GM19351 (cell line): ENCODE results near the gene UBAP1.
"Not testable (repeated sequence)": the region's sequence is repeated elsewhere in the genome, so short reads cannot be mapped to it uniquely, and the experiment has no call there.

Source experiments
- ATAC-seq: cut with Tn5 transposase; IDR thresholded peaks from one replicate; pipeline ENCODE4 v1.9.1; 2021; ENCODE audit warnings: mild to moderate bottlenecking, moderate library complexity; ENCODE audit not compliant: unreplicated experiment

The UBAP1 gene

DNA sequence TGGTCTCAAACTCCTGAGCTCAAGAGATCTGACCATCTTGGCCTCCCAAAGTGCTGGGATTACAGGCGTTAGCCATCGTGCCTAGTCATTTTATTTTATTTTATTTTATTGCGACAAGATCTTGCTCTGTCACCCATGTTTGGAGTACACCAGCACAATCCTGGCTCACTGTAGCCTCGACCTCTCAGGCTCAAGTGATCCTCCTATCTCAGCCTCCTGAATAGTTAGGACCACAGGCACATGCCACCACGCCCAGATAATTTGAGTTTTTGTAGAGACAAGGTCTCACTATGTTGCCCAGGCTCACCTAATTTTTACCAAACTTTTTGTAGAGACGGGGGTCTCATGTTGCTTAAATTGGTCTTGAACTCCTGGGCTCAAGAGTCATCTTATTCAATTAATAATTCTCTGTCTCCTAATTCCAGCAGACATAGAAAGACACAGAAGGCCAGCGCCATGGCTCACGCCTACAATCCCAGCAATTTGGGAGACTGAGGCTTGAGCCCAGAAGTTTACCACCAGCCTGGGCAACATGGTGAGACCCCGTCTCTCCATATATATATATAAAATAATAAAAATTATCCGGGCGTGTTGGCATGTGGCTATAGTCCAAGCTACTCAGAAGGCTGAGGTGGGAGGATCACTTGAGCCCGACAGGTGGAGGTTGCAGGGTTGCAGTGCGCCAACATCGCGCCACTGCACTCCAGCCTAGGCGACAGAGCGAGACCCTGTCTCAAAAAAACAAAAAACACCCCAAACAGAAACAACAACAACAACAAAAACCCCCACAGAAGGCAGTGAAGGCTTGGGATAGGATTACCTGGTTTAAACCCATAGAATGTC, 1.0 kb upstream of the UBAP1 start:
- no peak for ATAC-seq

DNA sequence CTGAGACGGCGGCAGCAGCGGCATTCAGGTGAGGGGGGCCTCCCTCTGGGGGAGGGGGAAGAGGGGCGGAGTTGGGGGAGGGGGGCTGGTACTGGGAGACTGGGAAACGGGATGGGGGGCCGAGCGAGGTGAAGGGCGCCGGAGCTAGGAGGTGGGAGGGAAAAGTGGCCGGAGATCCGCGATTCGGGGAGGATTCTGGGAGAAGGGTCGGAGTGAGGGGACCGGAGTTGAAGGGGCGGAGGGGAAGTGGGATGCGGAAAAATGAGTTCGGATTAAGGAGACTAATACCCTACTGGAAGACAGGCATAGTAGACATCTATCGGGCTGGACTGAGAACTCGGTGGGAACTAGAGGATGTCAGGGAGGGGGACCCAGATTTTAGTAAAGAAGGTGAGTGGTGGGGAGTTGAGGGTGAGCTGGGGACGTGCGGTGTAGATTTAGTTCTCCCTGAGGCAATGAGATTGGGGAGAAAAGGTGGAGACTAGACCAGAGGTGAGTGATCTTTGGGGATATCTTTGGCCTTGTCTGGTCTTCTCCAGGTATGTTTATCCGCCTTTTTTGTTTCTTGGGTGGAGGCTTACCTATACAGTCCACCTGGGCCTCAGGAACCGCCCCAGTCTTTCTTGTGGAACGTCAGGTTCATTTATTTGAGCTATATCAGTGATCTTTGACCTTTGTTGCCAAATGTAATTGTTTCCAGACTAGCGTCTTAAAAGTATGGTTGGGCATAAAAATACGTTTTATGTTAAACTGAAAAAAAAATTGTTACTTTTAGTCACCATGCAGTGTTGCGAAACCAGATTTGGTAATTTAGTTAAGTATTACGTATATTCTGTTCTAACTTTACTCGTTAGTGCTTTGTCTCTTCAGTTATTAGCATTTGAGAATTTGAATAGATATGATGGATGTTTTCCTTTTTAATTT, 632 bp downstream of the UBAP1 start:
- ATAC-seq = peak; percentile 2

DNA sequence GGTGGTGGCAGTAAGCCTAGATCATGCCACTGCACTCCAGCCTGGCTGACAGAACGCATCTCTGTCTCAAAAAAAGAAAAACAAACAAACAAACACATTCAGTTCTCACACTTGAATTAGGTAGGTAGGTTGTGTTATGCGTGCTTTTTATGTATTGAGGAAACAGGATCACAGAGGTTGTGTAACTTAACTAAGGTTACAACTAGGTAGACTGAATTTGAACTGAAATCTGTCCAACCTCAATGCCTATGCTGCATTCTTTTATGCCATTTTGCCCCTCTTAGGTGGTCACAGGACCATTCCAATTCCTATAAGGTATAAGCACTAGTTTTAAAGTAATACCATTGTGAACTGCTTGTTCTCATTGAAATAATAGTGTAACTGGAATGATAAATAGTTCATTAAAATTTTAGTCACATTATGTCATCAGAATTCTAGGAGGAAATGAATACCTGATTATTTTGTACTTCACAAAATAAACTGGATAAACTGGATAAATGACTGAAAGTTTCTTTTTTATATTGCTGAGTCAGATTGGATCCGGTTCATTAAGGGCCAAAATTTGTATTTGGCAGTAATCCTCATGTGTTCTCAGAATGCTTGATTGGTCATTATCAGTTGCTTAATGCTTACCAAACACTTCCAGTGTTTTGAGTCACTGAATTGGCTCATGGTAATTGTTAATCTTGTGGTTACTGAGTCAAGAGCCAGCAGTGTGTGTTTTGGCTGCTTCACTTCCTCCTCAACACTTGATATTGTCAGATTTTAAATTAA, 7.1 kb downstream of the UBAP1 start:
- ATAC-seq = peak; percentile 50

DNA sequence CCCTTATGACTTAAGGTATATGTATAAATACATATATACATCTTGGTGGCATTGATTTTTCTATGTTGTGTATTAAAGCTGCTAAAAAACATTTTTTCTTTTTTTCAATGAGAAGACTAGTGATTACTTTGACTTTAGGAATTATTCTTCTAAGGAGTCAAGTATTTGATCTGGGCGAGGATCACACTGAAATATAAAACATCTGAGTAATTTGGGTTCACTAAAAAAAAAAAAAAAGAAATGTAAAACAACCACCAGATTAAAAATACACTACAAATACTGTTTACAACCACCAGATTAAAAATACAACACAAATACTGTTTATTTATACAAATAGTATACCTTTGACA, 9.0 kb downstream of the UBAP1 start:
- ATAC-seq = no peak

DNA sequence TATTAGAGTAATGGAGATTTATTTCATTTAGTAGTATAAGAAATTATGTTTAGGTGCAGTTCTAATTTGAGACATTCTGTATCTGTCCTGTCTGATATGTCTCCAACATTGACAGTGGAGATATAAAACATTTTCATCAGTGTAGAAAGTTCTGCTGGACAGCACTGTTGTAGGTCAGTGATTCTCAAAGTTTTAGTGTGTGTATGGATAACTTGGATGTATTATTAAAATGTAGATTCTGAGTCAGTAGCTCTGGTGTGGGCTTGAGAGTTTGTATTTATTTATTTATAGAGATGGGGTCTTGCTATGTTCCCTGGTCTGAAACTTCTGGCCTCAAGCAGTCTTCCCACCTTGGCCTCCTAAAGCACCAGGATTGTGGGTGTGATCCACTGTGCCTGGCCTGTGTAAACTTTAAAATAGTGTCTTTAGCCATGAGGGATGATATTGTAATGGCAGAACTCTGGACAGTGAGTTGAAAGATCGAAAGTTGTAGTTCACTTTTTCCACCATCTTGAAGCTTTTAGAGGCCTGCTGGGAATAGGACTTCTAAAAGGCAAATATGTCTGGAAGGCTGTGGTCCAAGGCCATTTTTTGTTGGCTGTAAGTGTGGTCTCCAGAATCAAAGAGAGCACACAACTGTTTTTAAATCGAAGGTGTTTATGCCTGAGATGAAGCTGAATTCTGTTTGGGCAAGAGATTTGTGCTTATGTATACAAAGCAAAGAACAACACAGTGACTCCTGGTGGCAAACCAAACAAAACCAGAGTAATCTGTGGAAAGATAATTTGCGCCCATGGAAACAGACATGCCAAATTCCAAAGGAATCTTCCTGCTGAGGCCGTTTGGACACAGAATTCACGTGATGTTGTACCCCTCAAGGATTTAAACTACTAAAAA, 12.4 kb downstream of the UBAP1 start:
- no peak for ATAC-seq

DNA sequence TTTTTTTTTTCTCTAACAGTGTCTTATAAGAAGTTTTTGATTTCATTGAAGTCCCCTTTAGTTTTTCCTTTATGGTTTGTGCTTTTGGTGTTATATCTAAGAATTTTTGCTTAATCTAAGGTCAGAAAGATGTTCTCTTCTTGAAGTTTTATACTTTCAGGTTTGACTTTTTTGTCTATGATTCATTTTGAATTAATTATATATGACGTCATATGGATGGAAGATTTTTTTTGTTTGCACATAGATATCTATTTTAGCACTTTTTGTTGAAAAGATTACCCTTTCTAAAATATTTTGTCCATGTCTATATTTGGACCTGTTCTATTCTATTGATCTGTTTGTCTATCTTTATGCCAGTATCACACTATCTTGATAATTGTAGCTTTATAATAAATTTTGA, 16.3 kb downstream of the UBAP1 start:
- ATAC-seq = no peak

DNA sequence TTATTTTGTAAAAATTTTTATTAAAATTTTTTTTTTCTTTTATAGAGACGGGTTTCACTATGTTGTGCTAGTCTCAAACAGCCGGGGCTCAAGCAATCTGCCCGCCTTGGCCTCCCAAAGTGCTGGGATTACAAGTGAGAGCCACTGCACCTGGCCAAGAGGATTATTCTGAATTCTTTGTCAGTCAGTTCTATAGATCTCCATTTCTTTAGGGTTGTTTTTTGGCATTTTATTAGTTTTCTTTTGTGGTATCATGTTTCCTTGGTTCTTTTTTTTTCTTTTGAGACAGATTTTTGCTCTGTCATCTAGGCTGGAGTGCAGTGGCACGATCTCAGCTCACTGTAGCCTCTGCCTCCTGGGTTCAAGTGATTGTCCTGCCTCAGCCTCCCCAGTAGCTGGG, 18.4 kb downstream of the UBAP1 start:
- not testable (repeated sequence) for ATAC-seq

DNA sequence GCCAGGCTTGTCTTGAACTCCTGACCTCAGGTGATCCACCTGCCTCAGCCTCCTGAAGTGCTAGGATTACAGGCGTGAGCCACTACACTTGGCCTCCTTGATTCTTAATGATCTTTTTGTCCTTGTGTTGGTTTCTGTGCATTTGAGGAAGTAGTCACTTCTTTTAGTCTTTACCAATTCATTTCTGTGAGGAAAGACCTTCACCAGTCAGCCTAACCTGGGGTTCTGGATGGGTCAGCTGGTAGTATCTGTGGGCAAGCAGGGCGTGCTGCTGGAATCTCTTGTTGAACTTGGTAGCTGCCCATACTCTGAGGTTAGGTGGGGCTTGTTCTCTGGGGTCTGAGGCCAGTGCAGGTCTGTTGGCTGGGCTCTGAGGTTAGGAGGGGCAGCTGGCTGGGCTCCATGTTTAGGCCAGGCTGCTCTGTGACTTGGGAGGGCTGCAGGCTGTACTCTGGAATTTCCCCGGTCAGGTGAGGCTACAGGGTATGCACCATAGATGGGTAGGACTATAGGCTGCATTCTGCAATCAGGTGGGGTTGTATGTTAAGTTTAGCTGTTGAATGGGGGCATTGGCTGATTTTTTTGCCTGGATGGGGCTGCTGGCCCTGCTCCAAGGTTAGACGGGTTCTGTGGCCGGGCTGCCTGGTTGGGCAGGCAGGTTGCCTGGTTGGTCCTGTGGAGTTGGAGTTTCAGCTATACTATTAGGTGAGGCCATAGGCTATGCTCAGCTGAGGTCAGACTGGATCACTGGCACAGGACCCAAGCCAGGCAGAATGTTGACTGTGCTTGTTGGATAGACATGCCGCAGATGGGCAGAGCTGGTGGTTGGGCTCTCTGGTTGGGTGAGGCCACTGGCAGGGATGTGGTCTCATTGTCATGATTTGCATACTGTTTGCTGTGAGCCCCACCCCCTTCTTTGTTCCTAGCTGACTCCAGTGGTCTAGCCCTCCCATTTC, 19.2 kb downstream of the UBAP1 start:
- ATAC-seq = no peak

DNA sequence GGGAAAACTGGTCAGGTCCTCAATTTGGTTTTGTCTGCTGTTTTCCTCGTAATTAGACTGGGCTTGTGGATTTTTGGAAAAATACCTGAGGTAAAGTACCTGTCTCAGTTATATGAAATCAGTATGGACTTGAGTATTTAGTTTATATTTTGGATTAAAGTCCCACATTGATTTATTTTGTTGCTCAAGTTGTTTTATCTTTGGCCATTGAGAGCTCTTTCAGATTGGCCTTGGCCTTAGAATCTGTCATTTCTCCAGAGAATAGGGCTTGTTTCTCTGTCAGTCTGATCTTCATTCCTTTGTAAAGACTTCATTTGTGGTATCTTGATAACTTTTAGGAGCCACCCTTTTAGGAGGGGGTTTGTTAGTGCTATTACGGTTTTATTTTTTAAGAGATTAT, 21.2 kb downstream of the UBAP1 start:
- no peak for ATAC-seq

DNA sequence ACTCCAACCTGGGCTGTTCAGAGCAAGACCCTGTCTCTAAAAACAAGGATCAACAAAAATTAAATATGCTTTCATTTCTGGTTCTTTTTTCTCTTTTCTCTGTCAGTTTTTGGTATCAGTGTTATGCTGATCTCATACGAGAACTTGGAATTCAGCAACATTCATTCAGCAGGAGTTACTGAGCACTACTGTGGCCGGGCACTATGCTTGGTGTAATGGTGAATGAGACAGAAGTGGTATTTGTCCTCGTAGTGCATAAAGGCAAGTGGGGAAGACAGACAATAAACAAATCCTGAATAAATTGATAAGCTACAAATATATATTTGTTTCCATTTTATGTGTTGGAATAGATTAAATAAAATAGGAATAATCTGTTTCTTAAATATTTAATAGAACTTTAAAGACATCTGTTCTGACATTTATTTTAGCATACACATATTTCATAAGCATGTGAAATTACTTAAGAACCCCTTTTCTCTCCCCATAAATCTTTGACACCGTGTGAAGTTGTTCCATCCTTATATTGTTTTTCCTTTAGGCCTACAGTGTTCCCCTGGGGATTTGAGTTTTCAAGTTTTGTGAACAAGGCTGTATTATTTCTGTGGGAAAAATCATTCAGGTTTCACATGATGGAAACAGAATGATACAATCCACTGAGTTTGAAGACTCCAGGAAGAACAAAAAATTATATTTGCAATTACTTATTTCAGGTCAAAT, 24.6 kb downstream of the UBAP1 start:
- no peak for ATAC-seq

DNA sequence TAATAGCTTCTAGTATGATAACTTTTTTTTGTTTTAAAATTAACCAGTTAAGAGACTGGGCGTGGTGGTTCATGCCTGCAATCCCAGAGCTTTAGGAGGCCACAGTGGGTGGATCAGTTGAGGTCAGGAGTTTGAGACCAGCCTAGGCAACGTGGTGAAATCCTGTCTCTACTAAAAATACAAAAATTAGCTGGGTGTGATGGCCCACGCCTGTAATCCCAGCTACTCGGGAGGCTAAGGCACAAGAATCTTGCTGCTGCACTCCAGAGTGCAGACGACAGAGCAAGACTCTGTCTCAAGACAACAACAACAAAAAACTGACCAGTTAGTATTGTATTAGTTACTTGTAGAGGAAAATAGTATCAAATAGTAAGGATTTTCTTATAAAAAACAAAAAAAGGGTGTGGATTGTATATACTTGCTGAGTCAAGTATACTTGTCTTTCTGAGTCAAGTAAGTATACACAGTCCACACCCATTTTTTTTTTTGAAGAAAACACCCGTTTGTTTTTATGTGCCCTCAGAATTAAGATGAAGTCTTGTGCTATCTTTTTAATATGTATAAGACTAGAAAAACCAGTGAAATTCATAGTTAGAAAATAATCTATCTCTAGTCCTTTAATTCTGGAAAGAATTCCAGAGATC, 25.3 kb downstream of the UBAP1 start:
- no peak for ATAC-seq

DNA sequence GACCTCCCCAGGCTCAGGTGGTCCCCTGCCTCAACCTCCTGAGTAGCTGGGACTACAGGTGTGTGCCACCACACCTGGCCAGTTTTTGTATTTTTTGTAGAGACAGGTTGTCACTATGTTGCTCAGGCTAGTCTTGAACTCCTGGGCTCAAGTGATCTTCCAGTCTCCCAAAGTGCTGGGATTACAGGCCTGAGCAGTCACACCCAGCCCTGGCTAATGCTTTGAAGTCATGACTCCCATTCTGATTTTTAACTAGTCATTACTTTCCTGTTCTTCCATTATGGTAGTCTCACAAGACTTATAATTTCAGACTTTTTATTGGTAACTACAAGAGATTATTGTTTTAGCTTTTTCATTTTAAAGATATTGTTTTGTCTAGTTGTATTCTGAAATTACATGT, 26.3 kb downstream of the UBAP1 start:
- ATAC-seq = no peak

DNA sequence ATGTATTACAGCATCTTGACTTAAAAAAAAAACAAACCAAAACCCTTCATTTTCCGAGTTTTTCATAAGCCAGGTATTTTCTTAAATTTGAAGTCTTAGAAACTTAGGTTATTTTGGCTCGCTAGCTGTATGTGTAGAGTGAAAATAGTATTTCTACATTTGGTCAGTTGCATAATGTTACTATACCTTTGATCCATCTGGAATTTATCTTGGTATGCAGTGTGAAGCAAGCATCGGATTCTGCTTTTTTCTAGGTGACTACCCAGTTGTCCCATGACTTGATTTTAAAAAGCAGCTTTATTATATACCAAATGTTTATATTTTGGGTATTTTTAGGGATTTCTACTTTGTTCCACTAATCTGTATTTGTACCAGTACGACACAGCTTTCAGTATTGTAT, 27.7 kb downstream of the UBAP1 start:
- no peak for ATAC-seq

DNA sequence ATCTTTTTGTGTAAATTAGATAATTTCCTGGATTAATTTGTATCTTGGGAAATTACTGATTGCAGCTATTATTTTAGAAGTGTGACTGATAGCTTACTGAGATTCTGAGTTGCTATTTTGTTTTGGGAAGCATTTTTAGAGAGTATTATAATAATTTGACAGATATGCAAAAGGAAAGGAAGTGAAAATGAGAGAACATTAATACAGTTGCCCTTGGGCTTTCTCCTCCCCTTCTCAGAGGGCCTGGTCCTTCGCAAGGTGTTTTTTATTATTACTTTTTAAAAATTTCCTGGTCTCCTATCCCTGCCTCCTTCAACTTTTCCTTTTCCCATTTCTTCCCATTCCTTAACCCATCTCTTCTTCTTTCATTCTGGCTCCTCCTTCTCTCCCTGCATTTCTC, 32.6 kb downstream of the UBAP1 start:
- no peak for ATAC-seq

DNA sequence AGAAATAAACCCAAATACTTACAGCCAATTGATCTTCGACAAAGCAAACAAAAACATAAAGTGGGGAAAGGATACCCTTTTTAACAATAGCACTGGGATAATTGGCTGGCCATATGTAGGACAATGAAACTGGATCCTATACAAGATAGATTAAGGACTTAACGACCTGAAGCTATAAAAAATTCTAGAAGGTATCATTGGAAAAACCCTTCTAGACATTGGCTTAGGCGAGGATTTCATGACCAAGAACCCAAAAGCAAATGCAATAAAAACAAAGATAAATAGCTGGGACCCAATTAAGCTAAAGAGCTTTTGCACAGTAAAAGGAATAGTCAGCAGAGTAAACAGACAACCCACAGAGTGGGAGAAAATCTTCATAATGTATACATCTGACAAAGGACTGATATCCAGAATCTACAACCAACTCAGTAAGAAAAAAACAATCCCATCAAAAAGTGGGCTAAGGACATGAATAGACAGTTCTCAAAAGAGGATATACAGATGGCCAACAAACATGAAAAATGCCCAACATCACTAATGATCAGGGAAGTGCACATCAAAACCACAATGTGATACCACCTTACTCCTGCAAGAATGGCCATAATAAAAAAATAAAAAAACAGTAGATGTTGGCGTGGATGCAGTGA, 35.6 kb downstream of the UBAP1 start:
- not testable (repeated sequence) for ATAC-seq

DNA sequence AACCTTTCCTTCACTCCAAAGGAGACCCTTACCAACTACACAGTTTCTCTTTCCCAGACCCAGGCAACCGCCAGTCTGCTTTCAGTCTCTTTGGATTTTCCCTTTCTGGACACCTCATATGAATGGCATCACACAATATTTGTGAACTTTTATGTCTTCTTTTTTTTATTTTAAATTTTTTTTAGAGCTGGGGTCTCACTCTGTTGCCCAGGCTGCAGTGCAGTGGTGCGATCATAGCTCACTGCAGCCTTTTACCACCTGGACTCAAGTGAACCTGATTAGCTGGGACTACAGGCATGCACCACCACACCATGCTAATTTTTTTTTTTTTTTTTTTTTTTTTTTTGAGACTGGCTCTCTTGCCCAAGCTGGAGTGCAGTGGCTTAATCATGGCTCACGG, 37.5 kb downstream of the UBAP1 start:
- ATAC-seq = no peak

DNA sequence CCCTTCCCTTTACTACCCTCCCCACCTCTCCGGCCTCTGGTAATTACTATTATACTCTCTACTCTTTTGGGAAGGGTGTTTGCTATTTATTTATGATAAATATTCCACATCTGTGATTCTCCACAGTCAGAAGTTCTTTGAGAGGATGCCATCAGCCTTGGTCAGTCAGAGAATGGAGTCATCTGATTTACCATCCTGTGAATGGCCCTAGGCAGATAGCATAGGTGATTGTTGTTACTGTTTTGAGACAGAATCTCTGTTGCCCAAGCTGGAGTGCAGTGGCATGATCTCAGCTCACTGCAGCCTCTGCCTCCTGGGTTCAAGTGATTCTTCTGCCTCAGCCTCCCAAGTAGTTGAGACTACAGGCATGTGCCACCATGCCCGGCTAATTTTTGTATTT, 38.2 kb downstream of the UBAP1 start:
- not testable (repeated sequence) for ATAC-seq

DNA sequence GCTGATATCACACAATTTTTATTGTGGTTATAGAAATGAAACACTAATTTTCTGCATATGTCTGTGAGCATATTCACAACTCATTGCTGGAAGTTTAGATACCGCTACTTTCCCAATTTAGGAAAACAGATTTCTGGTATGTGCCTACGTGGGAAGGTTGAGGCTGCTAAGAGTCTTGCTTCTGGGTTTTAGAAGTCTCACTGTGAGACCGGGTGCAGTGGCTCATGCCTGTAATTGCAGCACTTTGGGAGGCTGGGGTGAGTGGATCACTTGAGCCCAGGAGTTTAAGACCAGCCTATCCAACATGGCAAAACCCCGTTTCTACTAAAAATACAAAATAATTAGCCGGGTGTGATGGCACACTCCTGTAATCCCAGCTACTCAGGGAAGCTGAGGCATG, 39.6 kb downstream of the UBAP1 start:
- ATAC-seq = no peak
